Mesendoderm (in vitro differentiated cells): ENCODE data around the gene PRKCB.

ENCODE experiments used
- DNase-seq: peaks from one replicate; pipeline ENCODE4 v3.0.0; 2013
- H2AK5ac ChIP-seq: 2 replicates; pipeline ENCODE4 v1.6.1; 2013; ENCODE audit warnings: low read length, inconsistent platforms
- H2BK120ac ChIP-seq: 2 replicates; pipeline ENCODE4 v1.6.1; 2013; ENCODE audit warnings: low read depth, mild to moderate bottlenecking, low read length, moderate library complexity, mixed read lengths
- H2BK15ac ChIP-seq: replicated peaks from 2 replicates; pipeline ENCODE4 v1.6.1; 2013; ENCODE audit warnings: low read depth, mild to moderate bottlenecking, moderate library complexity
- H2BK5ac ChIP-seq: 2 replicates; pipeline ENCODE4 v1.6.1; 2013; ENCODE audit warnings: low read length, inconsistent platforms
- H3K18ac ChIP-seq: 2 replicates; pipeline ENCODE4 v1.6.1; 2013; ENCODE audit warnings: mild to moderate bottlenecking, low read length, mixed read lengths
- H3K23ac ChIP-seq: one replicate; pipeline ENCODE4 v1.6.1; 2013; ENCODE audit warnings: low read length
- H3K27ac ChIP-seq: 2 replicates; pipeline ENCODE4 v1.5.1; 2013; ENCODE audit warnings: low read depth, mild to moderate bottlenecking, inconsistent platforms, low read length, moderate library complexity
- H3K27me3 ChIP-seq: 2 replicates; pipeline ENCODE4 v1.6.1; 2013; ENCODE audit warnings: low read length, control low read depth, mild to moderate bottlenecking, inconsistent platforms; ENCODE audit not compliant: insufficient read depth, poor library complexity
- H3K36me3 ChIP-seq: 2 replicates; pipeline ENCODE4 v1.6.1; 2013; ENCODE audit warnings: low read length, inconsistent platforms; ENCODE audit not compliant: control insufficient read depth, insufficient read depth
- H3K4ac ChIP-seq: one replicate; pipeline ENCODE4 v1.6.1; 2013; ENCODE audit warnings: low read depth, mild to moderate bottlenecking, low read length, moderate library complexity
- H3K4me1 ChIP-seq: 2 replicates; pipeline ENCODE4 v1.6.1; 2013; ENCODE audit warnings: low read depth, low read length, inconsistent platforms; ENCODE audit not compliant: control insufficient read depth
- H3K4me2 ChIP-seq: 2 replicates; pipeline ENCODE4 v1.6.1; 2013; ENCODE audit warnings: low read length
- H3K4me3 ChIP-seq: 2 replicates; pipeline ENCODE4 v1.5.1; 2013; ENCODE audit warnings: mild to moderate bottlenecking, low read length
- H3K56ac ChIP-seq: one replicate; pipeline ENCODE4 v1.6.1; 2013; ENCODE audit warnings: low read length
- H3K79me1 ChIP-seq: 2 replicates; pipeline ENCODE4 v1.6.1; 2013; ENCODE audit warnings: low read length, inconsistent platforms
- H3K79me2 ChIP-seq: 2 replicates; pipeline ENCODE4 v1.6.1; 2013; ENCODE audit warnings: mild to moderate bottlenecking, low read length; ENCODE audit not compliant: control insufficient read depth, insufficient read depth
- H3K9ac ChIP-seq: 2 replicates; pipeline ENCODE4 v1.6.1; 2013; ENCODE audit warnings: low read length, inconsistent platforms
- H4K5ac ChIP-seq: one replicate; pipeline ENCODE4 v1.6.1; 2013; ENCODE audit warnings: low read length
- H4K8ac ChIP-seq: one replicate; pipeline ENCODE4 v1.6.1; 2013; ENCODE audit warnings: low read depth, mild to moderate bottlenecking, control low read depth, low read length, moderate library complexity
- WGBS: extraction: QIAGEN DNeasy Blood & Tissue Kit; methylation state at CpG from one replicate; pipeline ENCODE4 v1.1.7; 2013; ENCODE audit warnings: low lambda C conversion rate, missing lambda C conversion rate; ENCODE audit not compliant: insufficient coverage; ENCODE audit errors: extremely low coverage; 5-methylcytosine and 5-hydroxymethylcytosine counted together

The PRKCB gene

DNA sequence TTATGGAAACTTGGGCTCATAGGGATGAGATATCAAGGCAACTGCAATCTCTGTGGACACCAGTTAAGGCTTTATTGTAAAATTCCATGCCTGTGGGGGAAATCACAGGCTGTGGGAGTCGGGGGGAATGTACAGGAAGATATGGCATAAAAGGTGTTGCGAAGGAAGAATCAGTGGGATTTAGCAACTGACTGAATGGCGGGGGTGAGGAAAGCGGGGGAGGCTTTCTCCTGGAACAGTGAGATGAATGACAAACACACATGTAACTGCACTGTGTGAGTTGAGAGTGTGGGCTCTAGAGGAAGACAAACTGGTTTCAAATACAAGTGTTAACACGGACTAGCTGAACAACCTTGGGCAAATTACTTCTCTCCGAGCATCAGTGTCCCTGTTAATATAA lies 143.7 kb downstream of the PRKCB start:
- Histone ChIP-seq H3K4me1 (no peaks in the 10 kb centered on the region), H3K27me3 (no peaks in the 10 kb centered on the region), H2BK15ac (no peak overlapping the region), H3K18ac (no peak overlapping the region), H4K5ac (no peak overlapping the region), H3K4ac (no peak overlapping the region), H4K8ac (no peak overlapping the region), H3K36me3 (no peaks in the 10 kb centered on the region), H2AK5ac (no peak overlapping the region), H3K79me1 (no peaks in the 10 kb centered on the region), H3K23ac (no peak overlapping the region), H2BK120ac (no peak overlapping the region), H3K4me2 (no peak overlapping the region), H3K4me3 (no peak overlapping the region), H2BK5ac (no peak overlapping the region), H3K9ac (no peak overlapping the region), H3K27ac (no peak overlapping the region), H3K79me2 (no peaks in the 10 kb centered on the region), H3K56ac (no peak overlapping the region)
- no peak for DNase-seq
- no CpG with 5 or more reads among the region's 6 CpGs for WGBS

DNA sequence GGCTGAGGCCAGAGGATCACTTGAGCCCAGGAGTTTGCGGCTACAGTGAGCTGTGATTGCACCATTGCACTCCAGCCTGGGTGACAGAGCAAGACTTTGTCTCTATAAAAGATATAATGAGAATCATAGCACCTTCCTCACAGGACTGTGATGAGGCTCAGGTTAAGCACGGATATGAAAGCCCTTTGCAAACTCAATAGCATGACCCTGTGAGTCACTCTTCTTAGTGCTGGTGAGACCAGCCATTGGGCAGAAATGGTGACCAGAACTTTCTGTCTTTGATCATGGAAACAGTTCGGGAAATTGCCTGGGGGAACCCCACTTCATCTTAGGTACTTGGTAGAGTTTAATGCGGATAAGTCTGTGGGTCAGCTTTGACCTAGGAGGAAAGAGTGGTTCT lies 144.2 kb downstream of the PRKCB start:
- Histone ChIP-seq H3K56ac (no peak overlapping the region), H3K9ac (no peak overlapping the region), H2AK5ac (no peak overlapping the region), H3K18ac (no peak overlapping the region), H3K4me2 (no peak overlapping the region), H3K79me2 (no peaks in the 10 kb centered on the region), H3K27ac (no peak overlapping the region), H3K23ac (no peak overlapping the region), H3K27me3 (no peaks in the 10 kb centered on the region), H4K5ac (no peak overlapping the region), H2BK120ac (no peak overlapping the region), H3K4ac (no peak overlapping the region), H4K8ac (no peak overlapping the region), H3K36me3 (no peaks in the 10 kb centered on the region), H3K79me1 (no peaks in the 10 kb centered on the region), H2BK15ac (no peak overlapping the region), H3K4me3 (no peak overlapping the region), H2BK5ac (no peak overlapping the region), H3K4me1 (no peaks in the 10 kb centered on the region)
- no peak for DNase-seq
- WGBS = no CpG with 5 or more reads among the region's 4 CpGs

DNA sequence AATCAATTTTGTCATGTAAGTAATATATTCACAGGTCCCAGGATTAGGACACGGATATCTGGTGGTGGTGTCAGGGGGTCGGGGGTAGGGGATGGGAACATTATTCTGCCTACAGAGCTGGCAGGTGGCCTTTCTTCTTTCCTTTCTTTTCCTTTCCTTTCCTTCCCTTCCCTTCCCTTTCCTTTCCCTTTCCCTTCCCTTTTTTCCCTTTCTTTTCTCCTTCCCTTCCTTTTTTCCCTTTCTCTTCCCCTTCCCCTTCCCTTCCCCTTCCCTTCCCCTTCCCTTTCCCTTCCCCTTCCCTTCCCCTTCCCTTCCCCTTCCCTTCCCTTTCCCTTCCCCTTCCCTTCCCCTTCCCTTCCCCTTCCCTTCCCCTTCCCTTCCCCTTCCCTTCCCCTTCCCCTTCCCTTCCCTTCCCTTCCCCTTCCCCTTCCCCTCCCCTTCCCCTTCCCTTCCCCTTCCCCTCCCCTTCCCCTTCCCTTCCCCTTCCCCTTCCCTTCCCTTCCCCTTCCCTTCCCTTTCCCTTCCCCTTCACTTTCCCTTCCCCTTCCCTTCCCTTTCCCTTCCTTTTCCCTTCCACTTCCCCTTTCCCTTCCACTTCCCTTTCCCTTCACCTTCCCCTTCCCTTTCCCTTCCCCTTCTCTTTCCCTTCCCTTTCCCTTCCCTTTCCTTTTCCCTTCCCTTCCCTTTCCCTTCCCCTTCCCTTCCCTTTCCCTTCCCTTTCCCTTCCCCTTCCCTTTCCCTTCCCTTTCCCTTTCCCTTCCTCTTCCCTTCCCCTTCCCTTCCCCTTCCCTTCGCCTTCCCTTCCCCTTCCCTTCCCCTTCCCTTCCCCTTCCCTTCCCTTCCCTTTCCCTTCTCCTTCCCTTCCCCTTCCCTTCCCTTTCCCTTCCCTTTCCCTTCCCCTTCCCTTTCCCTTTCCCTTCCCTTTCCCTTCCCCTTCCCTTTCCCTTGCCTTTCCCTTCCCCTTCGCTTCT lies 145.9 kb downstream of the PRKCB start:
- H3K56ac ChIP-seq = no peak overlapping the region
- H3K4ac ChIP-seq = no peak overlapping the region
- no peak overlapping the region for H2BK15ac ChIP-seq
- H2AK5ac ChIP-seq = no peak overlapping the region
- H2BK120ac ChIP-seq = no peak overlapping the region
- no peak for DNase-seq
- no peak overlapping the region for H3K27ac ChIP-seq
- H3K9ac ChIP-seq = no peak overlapping the region
- H2BK5ac ChIP-seq = no peak overlapping the region
- WGBS = no CpG with 5 or more reads among the region's 4 CpGs
- H4K5ac ChIP-seq = no peak overlapping the region
- H3K18ac ChIP-seq = no peak overlapping the region
- no peak overlapping the region for H3K4me3 ChIP-seq
- H3K79me2 ChIP-seq = no peaks in the 10 kb centered on the region
- H3K4me2 ChIP-seq = no peak overlapping the region
- no peaks in the 10 kb centered on the region for H3K27me3 ChIP-seq
- no peaks in the 10 kb centered on the region for H3K36me3 ChIP-seq
- no peaks in the 10 kb centered on the region for H3K4me1 ChIP-seq
- no peak overlapping the region for H3K23ac ChIP-seq
- no peak overlapping the region for H4K8ac ChIP-seq
- no peaks in the 10 kb centered on the region for H3K79me1 ChIP-seq

DNA sequence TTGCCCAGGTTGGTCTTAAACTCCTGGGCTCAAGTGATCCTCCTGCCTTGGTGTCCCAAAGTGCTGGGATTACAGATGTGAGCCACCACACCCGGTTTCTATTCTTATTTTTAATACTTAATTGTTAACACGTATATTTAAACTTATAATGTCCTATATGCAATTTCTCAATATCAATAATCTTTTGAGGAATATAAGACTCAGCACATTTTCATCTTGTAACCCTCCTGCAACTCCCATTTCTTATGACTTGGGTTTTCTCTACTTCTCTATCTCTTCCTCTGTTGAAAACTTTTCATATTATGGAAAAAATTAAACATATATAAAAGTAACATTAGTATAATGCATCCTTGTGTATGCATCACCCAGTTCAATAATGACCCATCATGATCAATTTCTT lies 150.7 kb downstream of the PRKCB start:
- Histone ChIP-seq H3K4me1 (no peaks in the 10 kb centered on the region), H3K27me3 (no peaks in the 10 kb centered on the region), H4K8ac (no peak overlapping the region), H3K4ac (no peak overlapping the region), H2BK5ac (no peak overlapping the region), H3K79me1 (no peaks in the 10 kb centered on the region), H3K36me3 (no peaks in the 10 kb centered on the region), H3K4me2 (no peak overlapping the region), H2BK120ac (no peak overlapping the region), H4K5ac (no peak overlapping the region), H2BK15ac (no peak overlapping the region), H3K9ac (no peak overlapping the region), H3K18ac (no peak overlapping the region), H3K4me3 (no peak overlapping the region), H3K79me2 (no peaks in the 10 kb centered on the region), H2AK5ac (no peak overlapping the region), H3K23ac (no peak overlapping the region), H3K56ac (no peak overlapping the region), H3K27ac (no peak overlapping the region)
- DNase-seq = no peak
- WGBS = 100% methylated on average over 1 of the region's 2 CpGs

DNA sequence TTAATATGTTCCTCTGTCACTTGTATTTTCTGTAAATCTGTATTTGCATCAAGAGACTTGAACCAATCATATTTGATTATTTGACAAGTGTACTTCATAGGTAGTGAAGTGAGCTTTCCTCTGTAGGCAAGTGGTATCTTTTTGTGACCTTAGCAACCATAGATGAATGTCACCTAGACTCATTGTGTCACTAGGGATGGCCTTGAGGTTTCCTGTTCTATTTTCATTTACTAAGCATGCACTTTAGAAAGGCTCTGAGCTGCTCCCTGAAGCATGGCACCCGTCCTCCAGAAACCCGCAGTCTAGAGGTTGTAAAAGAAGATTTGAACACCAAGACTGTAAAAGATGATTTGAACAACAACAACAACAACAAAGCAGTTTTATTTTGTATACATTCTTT lies 151.7 kb downstream of the PRKCB start:
- H3K79me2 ChIP-seq = no peaks in the 10 kb centered on the region
- WGBS = no CpG with 5 or more reads among the region's 2 CpGs

More for the DNA sequence above, 151.7 kb downstream of the PRKCB start:
- H2BK120ac ChIP-seq = no peak overlapping the region
- H3K56ac ChIP-seq = no peak overlapping the region
- H3K27ac ChIP-seq = no peak overlapping the region
- no peak overlapping the region for H3K4me2 ChIP-seq
- H3K9ac ChIP-seq = no peak overlapping the region
- H3K4me1 ChIP-seq = no peaks in the 10 kb centered on the region
- no peak overlapping the region for H3K23ac ChIP-seq
- H4K8ac ChIP-seq = no peak overlapping the region
- H2AK5ac ChIP-seq = no peak overlapping the region
- H3K27me3 ChIP-seq = no peaks in the 10 kb centered on the region
- H2BK15ac ChIP-seq = no peak overlapping the region
- no peaks in the 10 kb centered on the region for H3K36me3 ChIP-seq
- H4K5ac ChIP-seq = no peak overlapping the region
- no peak overlapping the region for H2BK5ac ChIP-seq
- no peak overlapping the region for H3K4me3 ChIP-seq
- no peak overlapping the region for H3K4ac ChIP-seq
- DNase-seq = no peak
- no peak overlapping the region for H3K18ac ChIP-seq
- H3K79me1 ChIP-seq = no peaks in the 10 kb centered on the region
